Stomach (tissue), 9 donors: ENCODE results near the gene MAK. TPM values are rescaled to one million over a fixed set of nuclear protein-coding genes. Genes with fewer than 3 reads are reported as not detected.

Experiments
- DNase-seq, 2 donors: peaks; one replicate each; pipeline versions ENCODE4 v3.0.0 to v3.0.0-alpha.2; 2013 to 2019
- H3K27ac ChIP-seq, 5 donors: fragments of 200-600 bp in 4 of 5; sonication (generic) in 4 of 5; one replicate each; pipeline ENCODE4 v1.5.1; 2013 to 2019; ENCODE audit warnings: mild to moderate bottlenecking in 1 of 5, moderate library complexity in 1 of 5
- H3K27me3 ChIP-seq, 3 donors: fragments of 200-600 bp; sonication (generic); one replicate each; pipeline ENCODE4 v1.5.1; 2017 to 2019; ENCODE audit warnings: mixed run types in 1 of 3
- H3K36me3 ChIP-seq, 4 donors: fragments of 200-600 bp; sonication (generic); 1 replicate in 3 of 4; 2 replicates in 1 of 4; pipeline ENCODE4 v1.5.1; 2016 to 2019
- H3K4me1 ChIP-seq, 4 donors: fragments of 200-600 bp; sonication (generic); one replicate each; pipeline ENCODE4 v1.5.1; 2016 to 2019
- H3K4me3 ChIP-seq, 4 donors: fragments of 200-600 bp; sonication (generic) in 3 of 4; one replicate each; pipeline ENCODE4 v1.5.1; 2016 to 2019; ENCODE audit warnings: mild to moderate bottlenecking in 1 of 4
- H3K9me3 ChIP-seq, 4 donors: fragments of 200-600 bp; sonication (generic); one replicate each; pipeline ENCODE4 v1.5.1; 2016 to 2019
- CTCF ChIP-seq, 7 experiments: fragments of 450-650 bp in 4 of 7; fragments of 200-600 bp in 3 of 7; sonication (generic) in 3 of 7; IDR thresholded peaks; one replicate each; pipeline ENCODE4 v1.5.1; 2016 to 2019; ENCODE audit warnings: antibody characterized with exemption in 7 of 7, control low read depth in 2 of 7, mild to moderate bottlenecking in 1 of 7
- EP300 ChIP-seq: sonication (generic); formaldehyde crosslinking; IDR thresholded peaks from one replicate; pipeline ENCODE4 v1.6.1; 2017; ENCODE audit warnings: antibody characterized with exemption
- POLR2A ChIP-seq, 4 donors: fragments of 450-650 bp; IDR thresholded peaks; one replicate each; pipeline ENCODE4 v1.6.1; 2016; ENCODE audit warnings: antibody characterized with exemption in 4 of 4, control low read depth in 2 of 4, mild to moderate bottlenecking in 1 of 4, moderate library complexity in 1 of 4
- POLR2AphosphoS5 ChIP-seq, 3 donors: sonication (generic); formaldehyde crosslinking; IDR thresholded peaks; one replicate each; pipeline ENCODE4 v1.6.1; 2016; ENCODE audit warnings: antibody characterized with exemption in 3 of 3
- WGBS, 5 donors: extraction: QIAGEN DNeasy Blood & Tissue Kit in 3 of 5; methylation state at CpG; one replicate each; pipeline versions ENCODE4 v1.1.5 to v1.1.7; 2013 to 2018; 5-methylcytosine and 5-hydroxymethylcytosine counted together
- intact Hi-C: fragments of 100-400 bp; cut with DNase I; formaldehyde crosslinking; loops from one replicate; pipeline ENCODE4 v1.15.1; 2023; ENCODE audit warnings: low total_unique reads
- polyA plus RNA-seq, 3 donors: library from polyadenylated mRNA; stranded (reverse); fragments of 200-250 nt; gene quantifications; one replicate each; pipeline ENCODE4 v1.2.3, GENCODE V29; 2013
- total RNA-seq, 5 donors: library from RNA; depleted of rRNA; stranded (reverse); fragments of >200 nt; gene quantifications; one replicate each; pipeline versions ENCODE4 v1.1.0 to v1.2.3, GENCODE V29; 2014 to 2016
- donor health status: healthy with polysubstance abuse.
- donor health status: Bipolar disorder and iron deficiency.
- donor health status: healthy.

The MAK gene
- total and polyA plus RNA-seq, 8 donors = 0.05 to 1.0 (median 0.06) TPM; not detected in 5

DNA sequence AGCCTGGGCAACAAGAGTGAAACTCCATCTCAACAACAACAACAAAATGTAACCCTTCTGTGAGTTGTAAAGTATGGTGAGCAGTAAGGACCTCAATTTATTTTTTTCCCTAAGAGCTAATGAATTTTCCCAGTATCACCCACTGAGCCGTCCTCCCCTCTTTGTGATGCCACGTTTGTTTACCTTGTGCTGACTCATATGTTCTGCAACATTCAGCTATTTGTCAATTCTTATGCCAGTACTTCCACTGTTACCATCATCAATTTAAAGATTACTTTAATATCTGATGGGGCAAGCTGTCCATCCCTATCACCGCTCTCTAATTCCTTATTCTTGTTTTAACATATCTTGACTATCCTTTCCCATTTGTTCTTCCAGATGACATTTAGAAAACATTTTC lies 37.5 kb downstream of the MAK start:
- Histone ChIP-seq H3K9me3 (no peaks in the 10 kb centered on the region), H3K4me3 (no peak overlapping the region), H3K36me3 (no peaks in the 10 kb centered on the region), H3K27me3 (no peaks in the 10 kb centered on the region), H3K4me1 (no peaks in the 10 kb centered on the region), H3K27ac (no peak overlapping the region)
- DNase-seq = peak in 1 of 2 donors; percentile 12
- no peak for TF ChIP-seq EP300
- TF ChIP-seq POLR2AphosphoS5 (IDR thresholded peaks at IDR 0.05) = no peak
- no peak for TF ChIP-seq CTCF (IDR thresholded peaks at IDR 0.05)
- no peak for TF ChIP-seq POLR2A (IDR thresholded peaks at IDR 0.05)
- intact Hi-C loops = loop anchor here (5.0 kb wide), 1 partner anchor 324 kb away; no protein-coding TSS in a partner anchor
- WGBS, 5 donors = 32 to 58% (median 54%) methylated on average over 3 of the region's 3 CpGs

DNA sequence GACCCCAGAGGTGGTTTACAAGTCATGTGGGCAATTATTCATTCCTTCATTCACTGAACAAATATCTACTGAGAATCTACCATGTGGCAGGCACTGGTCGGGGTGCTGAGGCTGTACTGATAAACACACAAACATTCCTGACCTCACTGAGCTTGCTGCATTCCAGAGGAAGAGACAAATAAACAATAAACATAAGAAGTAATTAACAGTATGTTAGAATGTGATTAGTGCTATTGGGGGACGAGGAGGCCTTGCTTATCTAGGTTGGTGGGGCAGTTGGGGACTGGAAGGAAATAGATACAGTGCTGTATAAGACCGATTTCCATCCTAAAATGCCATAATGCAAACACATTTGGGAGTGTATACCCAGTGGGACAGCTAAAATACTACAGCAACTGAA lies 44.1 kb downstream of the MAK start:
- Histone ChIP-seq H3K27ac (no peak overlapping the region), H3K36me3 (peaks cover 0 to 28% (median 14%) of the 10 kb centered on the region in 4 donors), H3K27me3 (no peaks in the 10 kb centered on the region), H3K4me1 (no peaks in the 10 kb centered on the region), H3K9me3 (no peaks in the 10 kb centered on the region), H3K4me3 (no peak overlapping the region)
- TF ChIP-seq CTCF (IDR thresholded peaks at IDR 0.05) (no peak), POLR2A (IDR thresholded peaks at IDR 0.05) (no peak), POLR2AphosphoS5 (IDR thresholded peaks at IDR 0.05) (no peak)
- 68 to 72% (median 71%) methylated on average over 3 of the region's 3 CpGs for WGBS, 5 donors
- no peak for DNase-seq
- intact Hi-C loops = no loop called here

GRCh38 chr6:10793695-10794094 lies 44.6 kb downstream of the MAK start:
- H3K9me3 ChIP-seq = no peaks in the 10 kb centered on the region
- intact Hi-C loops = no loop called here
- H3K27ac ChIP-seq = no peak overlapping the region
- TF ChIP-seq CTCF (IDR thresholded peaks at IDR 0.05) (no peak), EP300 (no peak)
- peaks cover 0 to 28% (median 15%) of the 10 kb centered on the region in 4 donors for H3K36me3 ChIP-seq
- DNase-seq = no peak
- no peaks in the 10 kb centered on the region for H3K4me1 ChIP-seq
- no peak overlapping the region for H3K4me3 ChIP-seq
- 87 to 95% (median 92%) methylated on average over 6 of the region's 6 CpGs for WGBS, 5 donors
- H3K27me3 ChIP-seq = no peaks in the 10 kb centered on the region

DNA sequence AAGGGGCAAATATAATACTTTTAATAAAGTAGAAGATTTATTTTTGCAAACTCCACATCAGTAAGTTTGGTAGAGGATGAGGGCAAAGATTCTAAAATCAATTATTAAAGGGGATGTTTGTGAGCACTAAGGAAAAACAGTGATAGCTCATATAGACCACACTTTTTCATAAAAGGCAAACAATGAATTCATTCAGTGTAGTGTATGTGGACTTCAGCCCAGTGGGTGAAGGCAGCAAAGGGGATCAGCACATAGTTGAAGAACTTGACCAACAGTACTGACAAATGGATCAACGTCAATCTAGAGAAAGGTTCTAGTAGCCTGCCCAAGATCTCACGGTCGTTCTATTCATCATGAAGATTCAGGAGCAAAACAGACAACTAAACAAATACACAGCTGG lies 45.3 kb downstream of the MAK start:
- no peak overlapping the region for H3K27ac ChIP-seq
- no peaks in the 10 kb centered on the region for H3K9me3 ChIP-seq
- WGBS, 5 donors = 75 to 87% (median 80%) methylated on average over 3 of the region's 3 CpGs
- TF ChIP-seq CTCF (IDR thresholded peaks at IDR 0.05) (no peak), EP300 (no peak), POLR2AphosphoS5 (IDR thresholded peaks at IDR 0.05) (no peak)
- intact Hi-C loops = no loop called here
- no peak overlapping the region for H3K4me3 ChIP-seq
- no peaks in the 10 kb centered on the region for H3K27me3 ChIP-seq
- DNase-seq = no peak
- H3K4me1 ChIP-seq = no peaks in the 10 kb centered on the region
- H3K36me3 ChIP-seq = peaks cover 0 to 28% (median 15%) of the 10 kb centered on the region in 4 donors
